ENCODE data around the gene DNAJC5.

The DNAJC5 gene

DNA sequence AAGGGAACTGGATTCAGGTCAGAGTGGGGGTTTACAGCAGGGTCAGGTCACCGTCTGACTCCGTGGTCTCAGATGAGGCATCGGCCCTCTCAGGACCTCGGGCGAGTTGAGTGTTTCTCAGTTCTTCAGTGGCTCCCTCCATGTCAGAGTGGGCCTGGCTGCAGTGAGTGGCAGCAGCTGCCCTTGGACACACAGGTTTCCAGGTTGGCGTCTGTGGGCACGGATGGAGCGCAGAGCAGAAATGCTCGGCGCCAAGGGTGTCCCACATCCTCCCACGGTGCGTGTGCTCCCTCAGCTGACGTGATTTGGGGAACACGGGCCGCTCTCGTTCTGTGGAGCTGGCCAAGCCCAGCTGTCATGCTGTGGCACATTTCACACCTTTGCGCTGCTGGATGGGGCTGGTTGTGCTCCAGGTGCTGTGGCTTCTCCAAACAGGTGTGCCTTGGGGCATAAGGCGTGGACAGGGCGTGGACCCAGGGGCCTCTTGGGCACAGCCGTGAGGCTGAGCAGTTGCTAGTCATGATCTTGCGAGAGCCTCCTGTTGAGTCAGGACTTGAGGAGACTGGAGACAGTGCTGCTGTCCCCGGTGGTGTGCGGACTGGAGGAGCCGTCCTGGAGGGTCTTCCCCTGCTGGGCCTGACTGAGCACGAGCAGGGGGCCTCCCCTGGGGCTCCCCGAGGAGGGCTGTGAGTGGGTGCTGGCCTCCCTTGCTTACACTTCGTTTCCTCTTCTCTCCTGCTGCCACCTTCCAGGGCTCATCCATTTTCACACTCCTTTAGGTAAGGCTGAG lies 9.5 kb upstream of the DNAJC5 start:
- FAIRE-seq, result no peak

DNA sequence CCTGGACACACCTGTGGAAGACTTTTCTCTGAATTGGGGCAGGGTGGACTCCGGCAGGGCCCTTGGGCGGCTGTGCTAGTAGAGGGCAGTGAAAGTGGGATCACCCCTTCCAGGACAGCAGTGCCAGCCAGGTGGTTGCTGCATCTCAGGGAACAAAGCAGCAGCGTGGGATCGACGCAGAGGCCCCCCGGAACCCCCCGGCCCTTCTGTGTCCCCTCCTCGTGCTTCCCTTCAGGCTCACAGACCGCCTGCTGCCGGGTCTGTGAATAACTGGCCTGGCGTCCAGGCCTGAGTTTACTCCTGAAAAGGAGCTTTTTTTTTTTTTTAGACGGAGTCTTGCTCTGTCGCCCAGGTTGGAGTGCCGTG lies 8.9 kb upstream of the DNAJC5 start:
- no peak for FAIRE-seq

DNA sequence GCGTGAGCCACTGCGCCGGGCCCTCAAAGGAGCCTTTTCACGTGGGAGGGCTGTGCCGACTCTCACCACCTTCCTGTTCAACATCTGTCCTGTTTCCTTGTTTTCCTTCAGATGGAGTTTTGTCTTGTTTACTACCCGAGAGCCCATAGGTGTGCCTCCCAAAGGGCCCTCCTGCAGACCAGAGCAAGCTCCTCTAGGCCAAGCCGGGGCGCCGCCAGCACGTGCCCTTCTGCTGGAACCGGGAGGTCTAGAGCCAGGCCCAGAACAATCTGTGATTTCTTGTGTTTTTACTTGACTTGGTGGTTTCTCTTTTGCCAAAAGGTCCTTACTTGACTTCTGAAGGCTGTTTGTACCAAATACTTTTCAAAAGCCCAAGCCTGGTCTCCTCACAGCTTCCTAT lies 8.0 kb upstream of the DNAJC5 start:
- no peak for FAIRE-seq

DNA sequence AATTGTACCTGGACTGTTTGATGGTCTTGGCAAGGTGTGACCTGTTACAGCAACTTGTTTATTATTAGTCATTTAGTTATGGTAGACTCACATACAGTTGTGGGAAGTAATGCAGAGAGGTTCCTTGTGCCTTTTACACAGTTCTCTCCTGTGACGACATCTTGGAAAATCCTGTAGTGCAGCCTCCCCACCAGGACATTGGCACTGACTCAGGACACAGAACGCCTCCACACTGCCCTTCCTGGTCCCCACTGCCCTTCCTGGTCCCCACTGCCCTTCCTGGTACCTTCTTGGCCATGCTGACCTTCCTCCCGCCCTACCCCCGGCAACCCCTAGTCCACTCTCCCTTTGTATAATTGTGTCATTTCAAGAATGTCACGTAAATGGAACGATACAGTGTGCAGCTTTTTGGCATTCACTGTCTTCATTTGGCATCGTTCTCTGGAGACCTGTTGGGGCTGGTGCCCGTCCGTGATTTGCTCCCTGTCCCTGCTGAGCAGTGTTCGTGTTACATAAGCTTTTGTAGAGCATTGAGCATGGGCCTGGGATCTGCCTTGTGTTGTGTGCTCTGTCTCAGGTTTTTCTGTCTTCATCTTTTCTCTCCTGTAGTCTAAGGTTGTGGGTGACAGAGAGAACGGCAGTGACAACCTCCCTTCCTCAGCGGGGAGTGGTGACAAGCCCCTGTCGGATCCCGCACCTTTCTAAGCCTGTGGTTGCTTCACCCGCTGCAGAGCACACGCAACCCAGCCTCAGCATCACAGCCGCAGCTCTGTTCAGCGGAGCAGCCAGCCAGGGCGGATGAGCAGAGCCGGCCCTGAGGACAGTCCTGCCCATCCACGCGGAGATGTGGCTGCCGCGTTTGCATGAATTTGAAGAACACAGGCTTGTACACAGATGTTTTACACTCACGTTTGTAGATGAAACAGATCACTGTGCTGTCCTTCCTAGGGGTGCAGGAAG lies 5.4 kb upstream of the DNAJC5 start:
- FAIRE-seq, result no peak

DNA sequence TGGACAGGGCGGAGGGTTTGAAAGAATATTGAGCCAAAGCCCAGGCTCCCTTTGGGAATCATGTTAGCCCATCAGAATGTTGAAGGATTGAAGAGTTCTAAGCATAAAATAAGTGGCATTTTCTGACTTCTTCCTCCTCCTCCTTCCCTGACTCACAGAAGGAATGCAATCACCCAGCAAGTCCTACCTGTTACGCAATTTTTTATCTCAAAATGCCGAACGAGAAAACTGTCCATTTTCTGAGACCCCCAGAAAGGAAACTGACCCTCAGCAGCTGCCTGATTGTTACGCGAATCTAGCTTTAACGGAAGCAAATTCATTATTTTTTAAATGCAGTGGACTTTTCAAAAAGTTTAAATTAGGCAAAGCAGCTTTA lies 4.7 kb upstream of the DNAJC5 start:
- FAIRE-seq, result no peak

DNA sequence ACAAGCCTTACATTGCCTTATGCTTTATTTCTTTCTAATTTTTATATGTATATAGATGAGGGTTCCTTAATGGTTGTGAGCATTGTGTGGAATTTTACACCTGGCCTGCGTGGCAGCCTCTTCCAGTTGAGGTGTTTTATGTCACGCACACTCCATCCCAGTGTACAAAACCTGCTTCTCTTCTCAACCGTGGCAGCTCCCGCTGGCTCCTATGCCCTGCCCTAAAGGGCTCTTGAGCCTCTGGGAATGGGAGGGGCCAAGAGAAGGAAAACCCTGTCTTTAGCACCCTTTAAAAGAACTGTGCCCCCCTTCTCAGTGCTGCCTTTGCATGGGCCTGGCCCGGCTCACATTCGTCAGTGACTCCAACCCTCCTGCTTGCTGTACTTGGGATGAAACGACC lies 4.3 kb upstream of the DNAJC5 start:
- FAIRE-seq, result no peak

DNA sequence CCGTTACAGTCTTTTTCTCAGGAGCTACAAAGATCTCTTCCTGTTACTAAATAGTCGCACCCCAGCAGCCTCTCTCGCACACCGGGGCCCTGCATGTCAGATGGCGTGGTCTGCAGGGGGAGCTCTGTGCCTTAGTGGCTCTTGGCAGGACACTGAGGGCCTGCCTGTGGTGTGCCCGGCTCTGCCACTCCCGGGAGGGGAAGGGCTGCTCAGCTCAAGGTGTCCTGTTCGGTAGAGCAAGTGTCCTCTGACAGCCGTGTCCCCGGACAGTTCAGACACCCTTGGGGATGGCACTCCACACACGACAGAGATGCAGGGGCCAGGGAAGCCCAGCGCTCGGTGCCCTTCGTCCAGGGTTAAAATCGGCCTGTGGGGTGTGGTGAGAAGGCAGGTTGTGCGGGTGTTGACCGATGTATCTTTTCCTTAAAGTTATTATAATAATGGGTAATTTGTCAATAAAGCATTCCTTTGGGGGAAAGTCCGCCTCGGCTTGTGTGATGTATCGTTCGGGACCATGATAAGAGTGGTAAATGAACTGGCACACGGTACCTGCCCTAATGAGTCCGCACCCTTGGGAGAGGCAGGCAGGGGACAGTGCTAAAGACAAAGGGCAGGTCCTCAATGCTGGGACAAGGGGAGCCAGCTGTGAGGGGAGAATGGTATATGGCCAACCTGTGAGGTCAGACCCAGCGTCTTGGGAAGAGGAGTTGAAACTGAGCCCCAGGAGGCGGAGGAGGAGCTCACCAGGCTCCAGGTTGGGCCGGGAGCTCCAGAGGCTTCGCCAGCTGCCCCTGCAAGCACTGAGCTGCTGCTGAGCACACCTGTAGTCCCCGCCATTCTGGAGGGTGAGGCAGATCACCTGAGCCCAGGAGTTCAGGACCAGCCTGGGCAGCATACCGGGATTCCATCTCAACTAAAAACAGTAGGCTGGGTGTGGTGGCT lies 3.6 kb upstream of the DNAJC5 start:
- no peak for FAIRE-seq

DNA sequence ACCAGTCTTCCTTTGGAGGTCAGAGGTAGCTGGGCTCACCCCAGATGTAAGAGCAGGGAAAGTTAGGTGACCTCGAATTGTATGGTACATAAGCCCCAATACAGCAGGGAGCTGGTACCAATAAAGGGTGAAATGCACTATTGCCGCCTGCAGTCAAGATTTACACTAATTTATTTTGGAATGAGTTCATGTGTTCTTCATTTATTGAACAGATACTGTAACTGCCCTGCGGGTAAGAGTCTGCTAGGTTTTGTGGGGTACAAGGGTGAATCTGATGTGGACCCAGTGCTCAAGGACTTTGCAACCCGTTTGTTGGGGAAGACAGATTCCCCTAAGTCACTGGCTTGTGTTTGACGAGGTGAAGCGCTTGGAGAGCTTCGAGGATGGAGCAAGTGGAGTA lies 2.5 kb upstream of the DNAJC5 start:
- FAIRE-seq, result no peak

DNA sequence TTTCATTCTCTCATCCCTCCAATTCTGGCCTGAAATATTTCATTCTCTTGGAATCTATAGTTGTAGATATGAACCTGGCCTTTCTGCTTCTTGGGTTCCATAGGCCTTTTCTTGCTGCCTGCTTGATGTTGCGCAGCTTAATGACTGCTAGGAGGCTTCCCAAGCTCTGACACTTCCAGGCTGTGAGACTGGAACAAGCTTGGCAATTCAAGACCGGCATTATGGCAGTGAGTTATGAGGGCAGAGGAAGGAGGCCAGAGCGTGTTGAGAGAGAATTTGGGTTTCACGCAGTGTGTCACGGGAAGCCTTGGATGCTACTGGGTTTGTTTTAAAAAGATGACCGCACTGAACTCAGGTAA lies 948 bp upstream of the DNAJC5 start:
- no peak for FAIRE-seq

DNA sequence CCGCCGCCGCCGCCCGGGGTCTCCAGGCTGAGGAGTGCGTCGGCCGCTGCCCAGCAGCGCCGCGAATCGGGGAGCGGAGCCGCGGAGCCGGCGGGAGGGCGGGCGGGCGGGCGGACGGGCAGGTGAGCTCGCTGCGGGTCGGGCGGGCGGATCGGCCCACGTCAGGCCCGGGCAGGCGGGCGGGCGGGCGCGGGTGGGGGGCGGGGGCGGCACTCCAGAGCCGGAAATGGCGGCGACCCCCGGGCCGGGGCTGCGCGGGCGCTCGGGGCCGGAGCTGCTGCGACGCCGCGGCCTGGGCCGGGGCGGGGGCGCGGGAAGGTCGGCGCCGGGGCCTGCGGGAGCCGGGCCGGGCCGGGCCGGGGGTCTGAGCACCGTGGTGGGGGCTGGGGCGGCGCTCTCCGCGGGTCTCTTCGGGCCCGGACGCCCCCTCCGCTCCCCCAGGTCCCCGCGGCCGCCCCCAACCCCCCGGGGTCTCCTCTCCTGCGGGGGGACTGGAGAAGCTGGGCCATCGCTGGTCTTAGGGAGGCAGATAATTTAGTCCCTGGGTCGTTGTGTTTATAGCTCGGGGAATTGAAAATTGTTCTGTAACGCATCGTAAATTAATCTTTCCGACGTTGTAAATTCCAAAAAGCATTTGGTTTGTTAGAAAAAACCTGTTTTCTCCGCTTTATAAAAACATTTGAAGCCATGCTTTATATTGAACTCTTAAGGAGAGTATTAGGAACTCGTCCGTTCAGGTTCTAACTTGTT lies 451 bp downstream of the DNAJC5 start:
- no peak for FAIRE-seq

DNA sequence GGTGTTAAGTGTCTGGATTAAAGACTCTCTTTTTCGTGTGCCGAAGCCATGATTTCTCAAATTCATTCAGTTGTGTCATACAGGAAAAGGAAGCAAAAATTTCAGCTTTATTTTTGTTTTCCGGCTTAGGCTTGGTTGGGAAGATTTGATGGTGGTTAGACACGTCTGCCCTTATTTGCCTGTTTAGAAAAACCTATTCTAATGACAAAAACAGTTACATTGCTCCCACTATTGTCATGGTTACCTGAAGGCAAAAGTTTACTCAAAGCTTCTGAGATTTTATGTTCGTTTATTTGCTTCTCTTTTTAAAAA lies 982 bp downstream of the DNAJC5 start:
- no peak for FAIRE-seq

DNA sequence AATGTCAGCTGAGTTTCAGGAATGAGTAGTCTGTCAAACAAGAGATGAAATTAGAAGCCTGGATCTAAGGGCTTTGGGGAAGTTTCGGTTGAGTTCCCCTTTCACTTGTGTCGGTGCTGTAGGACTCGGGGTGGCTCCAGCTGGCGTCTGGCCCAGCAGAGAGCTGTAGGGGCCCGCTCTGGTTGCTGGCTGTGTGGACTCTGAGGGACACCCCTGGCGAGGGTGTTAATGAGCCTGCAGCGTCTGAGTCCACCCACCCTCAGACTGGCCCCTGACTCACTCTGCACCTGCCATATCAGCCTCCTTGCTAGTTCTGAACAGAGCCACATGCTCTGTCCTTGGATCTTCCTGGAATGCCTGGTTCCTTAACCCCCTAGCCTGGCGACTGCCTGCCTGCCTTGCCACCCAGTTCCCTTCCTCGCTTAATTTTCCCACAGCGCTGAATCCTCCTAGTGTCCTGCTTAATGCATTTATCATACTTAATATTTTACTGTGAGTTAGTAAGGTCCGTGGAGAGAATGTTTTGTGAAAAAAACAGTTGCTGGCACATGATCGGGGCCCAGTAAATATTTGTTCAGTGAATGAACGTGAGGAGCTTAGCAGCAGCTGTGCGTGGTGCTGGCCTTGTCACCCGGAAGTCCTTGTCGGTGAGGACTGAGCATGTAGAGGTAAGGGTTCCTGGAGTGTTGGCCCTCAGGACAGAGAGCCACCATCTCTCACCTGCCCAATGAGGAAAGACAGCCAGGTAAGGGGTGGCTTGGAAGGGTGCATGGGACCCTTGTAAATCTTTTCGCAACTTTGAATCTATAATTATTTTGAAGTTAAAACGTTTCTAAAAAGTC lies 1.6 kb downstream of the DNAJC5 start:
- no peak for FAIRE-seq

DNA sequence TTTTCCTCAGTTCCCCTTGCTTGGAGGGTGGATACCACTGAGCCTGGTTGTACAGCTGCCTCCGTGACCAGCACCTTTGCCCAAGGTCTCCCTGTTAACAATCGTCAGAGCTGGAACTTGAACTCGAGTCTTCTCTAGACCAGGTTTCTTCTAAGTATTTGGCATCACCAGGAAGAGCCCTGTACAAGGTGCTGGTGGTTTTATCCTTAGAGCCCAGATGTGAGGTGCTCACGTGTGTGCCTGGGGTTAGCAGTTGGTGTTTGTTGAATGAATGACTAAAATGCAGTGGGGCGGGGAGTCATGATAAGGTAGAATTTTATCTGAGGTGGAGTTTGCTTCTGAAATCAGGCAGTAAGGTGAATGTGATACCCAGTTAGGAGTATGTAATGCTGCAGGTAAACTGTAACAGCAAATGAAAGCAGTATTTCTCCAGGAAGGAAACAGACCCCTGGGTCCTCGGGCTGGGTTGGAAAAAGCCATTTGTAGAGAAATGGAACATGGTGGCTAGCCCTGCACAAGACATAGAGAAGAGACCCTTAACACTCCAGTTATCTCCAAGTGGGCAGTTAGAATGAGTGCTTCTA lies 3.1 kb downstream of the DNAJC5 start:
- no peak for FAIRE-seq

DNA sequence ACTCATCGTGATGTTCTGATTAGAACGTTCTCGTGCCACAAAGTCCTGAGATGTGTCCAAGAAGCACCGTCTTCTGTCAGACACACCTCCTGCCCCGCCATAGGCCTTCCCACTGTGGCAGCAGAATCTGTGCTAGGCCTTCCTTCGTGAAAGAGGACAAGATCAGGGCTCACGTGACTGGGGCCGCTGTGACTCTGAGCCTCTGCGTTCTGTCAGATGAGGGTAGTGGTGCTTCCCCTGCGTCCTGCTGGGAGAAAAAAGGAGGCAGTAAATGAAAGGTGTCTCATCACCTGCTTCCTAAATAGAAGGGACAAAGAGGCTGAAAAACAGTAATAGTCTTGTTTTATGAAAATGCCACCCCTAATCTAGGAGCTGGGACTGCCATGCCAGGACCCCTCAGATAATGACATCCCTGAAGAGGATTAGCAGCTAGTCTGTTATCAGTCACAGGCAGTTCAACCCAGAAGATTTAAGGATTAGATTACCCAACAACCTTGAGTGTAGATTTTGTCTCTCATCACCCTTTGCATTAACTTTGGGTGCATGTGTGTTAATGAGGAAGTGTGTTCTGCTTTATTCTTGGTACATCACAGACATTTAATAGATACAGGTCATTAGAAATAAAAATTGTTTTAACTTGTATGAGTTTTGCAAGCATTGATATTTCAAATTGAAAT lies 4.1 kb downstream of the DNAJC5 start:
- FAIRE-seq, result no peak

DNA sequence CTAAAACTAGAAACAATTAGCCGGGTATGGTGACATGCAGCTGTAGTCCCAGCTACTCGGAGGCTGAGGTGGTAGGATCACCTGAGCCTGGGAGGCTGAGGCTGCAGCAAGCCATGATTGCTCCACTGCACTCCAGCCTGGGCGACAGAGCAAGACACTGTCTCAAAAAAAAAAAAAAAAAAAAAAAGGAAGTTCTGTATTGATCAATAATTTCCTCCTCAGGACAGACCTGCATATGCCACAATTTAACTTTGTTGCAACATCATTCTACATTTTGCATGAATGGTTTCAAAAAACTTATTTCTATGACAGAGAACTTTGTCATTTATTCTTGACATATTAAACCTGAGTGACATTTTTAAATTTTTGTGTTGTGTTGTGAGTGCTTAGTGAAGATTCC lies 5.5 kb downstream of the DNAJC5 start:
- FAIRE-seq, result no peak

DNA sequence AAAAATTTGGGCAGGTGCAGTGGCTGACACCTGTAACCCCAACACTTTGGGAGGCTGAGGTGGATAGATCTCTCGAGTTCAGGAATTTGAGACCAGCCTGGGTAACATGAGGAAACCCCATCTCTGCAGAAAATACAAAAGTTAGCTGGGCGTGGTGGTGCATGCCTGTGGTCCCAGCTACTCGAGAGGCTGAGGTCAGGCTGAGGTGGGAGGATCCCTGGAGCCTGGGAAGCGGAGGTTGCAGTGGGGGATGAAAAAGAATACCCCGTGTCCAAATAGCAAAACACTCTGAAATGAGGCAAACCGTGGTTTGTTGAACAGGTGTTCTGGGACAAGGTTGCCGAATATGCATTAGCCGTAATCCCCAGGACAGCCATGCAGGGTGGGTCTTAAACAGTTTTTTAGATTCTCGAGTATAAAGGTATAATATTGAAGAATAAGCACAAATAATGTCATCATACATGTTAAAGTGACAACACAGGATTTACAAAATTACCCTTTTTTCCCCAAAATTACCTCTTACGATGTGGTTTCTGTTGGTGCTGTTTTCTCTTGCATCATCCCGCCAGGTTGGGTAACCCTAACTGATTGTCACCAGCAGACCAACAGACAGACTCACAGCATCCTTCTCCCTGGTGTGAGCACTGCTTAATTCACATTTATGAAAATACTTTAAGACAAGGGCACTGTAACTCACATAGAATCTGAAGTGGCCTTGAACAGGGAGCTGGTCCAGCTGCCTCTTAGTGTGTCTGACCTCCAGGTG lies 9.1 kb downstream of the DNAJC5 start:
- FAIRE-seq, result no peak

DNA sequence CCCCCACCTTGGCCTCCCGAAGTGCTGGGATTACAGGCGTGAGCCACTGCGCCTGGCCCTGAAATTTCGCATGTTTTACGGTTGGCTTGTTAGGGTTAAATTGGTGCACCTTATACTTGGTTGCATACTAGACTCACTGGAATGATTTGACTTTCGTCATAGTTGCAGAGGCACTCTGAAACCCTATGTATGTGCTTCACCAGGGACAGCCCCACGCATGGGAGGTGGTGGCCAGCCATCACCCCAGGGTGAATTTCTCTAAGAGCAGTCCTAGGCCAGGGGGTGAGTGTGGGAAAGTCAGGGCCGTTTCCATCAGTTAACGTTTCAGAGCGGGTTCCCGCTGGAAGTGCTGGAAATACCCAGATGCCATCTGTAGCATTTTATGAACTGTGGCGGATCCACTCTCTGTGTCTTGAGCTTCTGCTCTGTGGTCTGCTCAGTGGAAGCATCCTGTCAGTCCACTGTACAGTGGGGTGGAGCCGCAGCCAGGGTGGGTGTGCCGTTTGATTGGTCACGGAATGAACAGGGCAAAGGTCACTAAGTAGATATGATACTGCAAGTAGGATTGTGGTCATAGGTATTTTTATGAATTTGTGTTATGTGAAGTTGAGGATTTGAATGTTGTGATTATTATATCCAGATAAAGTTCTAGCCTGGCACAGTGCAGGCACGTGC lies 13.2 kb downstream of the DNAJC5 start:
- no peak for FAIRE-seq

DNA sequence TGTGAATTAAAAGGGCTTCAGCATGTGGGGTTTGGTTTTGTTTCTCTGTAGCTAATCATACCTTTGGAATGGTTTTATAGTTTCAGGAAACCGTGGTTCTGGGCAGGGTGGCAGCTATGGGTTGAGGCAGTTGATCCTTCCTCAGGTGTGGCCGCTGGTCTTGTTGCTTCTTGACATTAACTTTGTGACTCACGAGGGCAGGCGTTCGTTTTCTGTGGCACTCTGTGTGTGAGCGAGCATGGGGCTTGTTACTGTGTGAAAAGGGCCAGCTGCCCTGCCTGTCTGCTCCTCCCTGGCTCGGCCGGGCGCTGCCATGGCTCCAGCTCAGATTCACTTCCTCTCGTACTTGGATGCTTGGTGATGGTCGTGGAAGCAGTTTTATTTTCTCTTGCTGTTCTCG lies 16.2 kb downstream of the DNAJC5 start:
- no peak for FAIRE-seq

DNA sequence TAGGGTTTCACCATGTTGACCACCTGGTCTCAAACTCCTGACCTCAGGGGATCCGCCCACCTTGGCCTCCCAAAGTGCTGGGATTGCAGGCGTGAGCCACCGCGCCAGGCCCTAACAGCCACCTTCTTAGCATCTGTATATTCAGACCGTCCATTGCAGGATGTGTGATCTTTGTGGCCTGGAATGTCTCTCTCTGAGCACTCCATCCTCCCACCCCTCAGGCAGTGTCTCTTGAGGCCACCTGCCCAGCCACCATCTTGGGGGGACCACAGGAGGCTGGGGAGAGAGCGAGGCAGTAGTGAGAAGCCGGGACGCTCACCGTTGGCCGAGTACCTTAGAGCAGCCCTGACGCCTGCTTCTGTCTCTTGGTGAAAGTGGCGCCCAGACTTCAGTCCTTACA lies 18.8 kb downstream of the DNAJC5 start:
- FAIRE-seq, result no peak
